Measurements from ENCODE around the gene SLC37A1.

GRCh38 chr21:42479582-42479981, 34.1 kb upstream of the SLC37A1 start:
- no peak for TF ChIP-seq POLR2A (IDR thresholded peaks at IDR 0.05; ENCODE audit: borderline replicate concordance, extremely low read depth, insufficient read depth, insufficient read length)
- TF ChIP-seq, protein P1, sequence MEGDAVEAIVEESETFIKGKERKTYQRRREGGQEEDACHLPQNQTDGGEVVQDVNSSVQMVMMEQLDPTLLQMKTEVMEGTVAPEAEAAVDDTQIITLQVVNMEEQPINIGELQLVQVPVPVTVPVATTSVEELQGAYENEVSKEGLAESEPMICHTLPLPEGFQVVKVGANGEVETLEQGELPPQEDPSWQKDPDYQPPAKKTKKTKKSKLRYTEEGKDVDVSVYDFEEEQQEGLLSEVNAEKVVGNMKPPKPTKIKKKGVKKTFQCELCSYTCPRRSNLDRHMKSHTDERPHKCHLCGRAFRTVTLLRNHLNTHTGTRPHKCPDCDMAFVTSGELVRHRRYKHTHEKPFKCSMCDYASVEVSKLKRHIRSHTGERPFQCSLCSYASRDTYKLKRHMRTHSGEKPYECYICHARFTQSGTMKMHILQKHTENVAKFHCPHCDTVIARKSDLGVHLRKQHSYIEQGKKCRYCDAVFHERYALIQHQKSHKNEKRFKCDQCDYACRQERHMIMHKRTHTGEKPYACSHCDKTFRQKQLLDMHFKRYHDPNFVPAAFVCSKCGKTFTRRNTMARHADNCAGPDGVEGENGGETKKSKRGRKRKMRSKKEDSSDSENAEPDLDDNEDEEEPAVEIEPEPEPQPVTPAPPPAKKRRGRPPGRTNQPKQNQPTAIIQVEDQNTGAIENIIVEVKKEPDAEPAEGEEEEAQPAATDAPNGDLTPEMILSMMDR (IDR thresholded peaks at IDR 0.05 in 2 of 3, conservative IDR thresholded peaks at IDR 0.05 in 1 of 3; ENCODE audit: borderline replicate concordance in 1 of 3, insufficient read depth in 1 of 3, low read depth in 2 of 3, low read length in 2 of 3) = no peak
- no peak for TF ChIP-seq ZFX (IDR thresholded peaks at IDR 0.05)
- TF ChIP-seq SRF (IDR thresholded peaks at IDR 0.05; ENCODE audit: low read depth) = no peak
- TF ChIP-seq YY1 (IDR thresholded peaks at IDR 0.05; ENCODE audit: extremely low read depth, insufficient replicate concordance, low read depth, low read length) = no peak
- TF ChIP-seq EZH2 (IDR thresholded peaks at IDR 0.05) = no peak
- no peak for TF ChIP-seq EZH2phosphoT487 (IDR thresholded peaks at IDR 0.05; ENCODE audit: borderline replicate concordance)
- no peak for TF ChIP-seq SP1 (IDR thresholded peaks at IDR 0.05; ENCODE audit: low read depth)
- no peak for TF ChIP-seq RAD21 (IDR thresholded peaks at IDR 0.05; ENCODE audit: low read depth)
- TF ChIP-seq SIN3A (IDR thresholded peaks at IDR 0.05; ENCODE audit: low read depth) = no peak
- no peak for TF ChIP-seq JUND (IDR thresholded peaks at IDR 0.05)

Data from HCT116 (cell line).